K562 (cell line): ENCODE results near the gene ADGRA3. TPM values are rescaled to one million over a fixed set of nuclear protein-coding genes. Genes with fewer than 3 reads are reported as not detected.
"Not testable (repeated sequence)": the region's sequence is repeated elsewhere in the genome, so short reads cannot be mapped to it uniquely, and the experiment has no call there.

Source experiments
- ATAC-seq: fragments of 200-7000 bp; cut with Tn5 transposase; 3 replicates; pipeline ENCODE4 v1.9.1; 2020; ENCODE audit warnings: moderate library complexity
- BruUV-seq: library from RNA; stranded (reverse); fragments of 400-500 nt; replicated peaks from 2 replicates; lab custom pipeline; 2021; lab: Mats Ljungman, UMichigan
- CTCF ChIA-PET: fragments of 300-600 bp; formaldehyde crosslinking; extraction: SDS; loops from one replicate; lab custom pipeline; 2021; ENCODE audit warnings: low intra/inter-chr PET ratio; lab: Yijun Ruan, JAX
- POLR2A ChIA-PET: fragments of 300-600, 350-650 bp; sonication (Branson Sonifier 250); formaldehyde crosslinking; extraction: SDS; loops from one replicate; lab custom pipeline; 2021; ENCODE audit warnings: antibody characterized with exemption, inconsistent platforms; lab: Yijun Ruan, JAX
- DNase-seq, 4 experiments: peaks; one replicate each; pipeline versions ENCODE4 v3.0.0 to v3.0.0-alpha.2; 2011 to 2018; ENCODE audit warnings: low spot score in 3 of 4, mixed read lengths in 3 of 4; ENCODE audit errors: extremely low read depth in 1 of 4
- FAIRE-seq: peaks from 2 replicates; lab custom pipeline; 2011; peaks lifted over from hg19 to GRCh38; lab: Jason Lieb, UNC
- H2AFZ ChIP-seq: 2 replicates; pipeline ENCODE4 v1.6.0; 2011; ENCODE audit warnings: low read depth, low read length, control low read depth, inconsistent platforms
- H3K27ac ChIP-seq: fragments of 200-600 bp; 3 replicates; pipeline ENCODE4 v1.8.0; 2011; ENCODE audit warnings: low read depth, mild to moderate bottlenecking, control low read depth, inconsistent platforms, low read length, moderate library complexity, mixed read lengths; ENCODE audit errors: extremely low read depth
- H3K27me3 ChIP-seq, 2 experiments: fragments of 300-600 bp in 1 of 2; 2 replicates in 1 of 2; 3 replicates in 1 of 2; pipeline versions ENCODE4 v1.6.0 to v1.8.0; 2011; ENCODE audit warnings: inconsistent platforms in 2 of 2, low read length in 2 of 2, mild to moderate bottlenecking in 1 of 2, mixed read lengths in 1 of 2, moderate library complexity in 1 of 2; ENCODE audit not compliant: control insufficient read depth in 2 of 2, insufficient read depth in 2 of 2
- H3K36me3 ChIP-seq: fragments of 300-600 bp; 3 replicates; pipeline ENCODE4 v1.8.0; 2011; ENCODE audit warnings: mild to moderate bottlenecking, low read length, inconsistent platforms; ENCODE audit not compliant: control insufficient read depth, insufficient read depth
- H3K4me1 ChIP-seq, 2 experiments: fragments of 200-600 bp in 1 of 2; replicated peaks in 1 of 2; 2 replicates in 1 of 2; 3 replicates in 1 of 2; pipeline versions ENCODE4 v1.5.1 to v1.8.0; 2011; ENCODE audit warnings: inconsistent platforms in 2 of 2, low read length in 2 of 2, mild to moderate bottlenecking in 1 of 2, mixed read lengths in 1 of 2, moderate library complexity in 1 of 2; ENCODE audit not compliant: control insufficient read depth in 2 of 2, insufficient read depth in 2 of 2
- H3K4me2 ChIP-seq: 2 replicates; pipeline ENCODE4 v1.6.1; 2011; ENCODE audit warnings: low read length, control low read depth, inconsistent platforms, mixed read lengths; ENCODE audit not compliant: insufficient read depth
- H3K4me3 ChIP-seq: fragments of 200-600 bp; sonication (generic), shearing (Covaris generic); 2 replicates; pipeline ENCODE4 v1.5.1; 2016; ENCODE audit warnings: control low read depth, inconsistent platforms
- H3K79me2 ChIP-seq: fragments of 200-600 bp; 3 replicates; pipeline ENCODE4 v1.8.0; 2011; ENCODE audit warnings: low read length, inconsistent platforms; ENCODE audit not compliant: control insufficient read depth, insufficient read depth
- H3K9ac ChIP-seq, 2 experiments: 2 replicates each; pipeline versions ENCODE4 v1.6.0 to v1.6.1; 2011; ENCODE audit warnings: low read depth in 2 of 2, low read length in 2 of 2, control low read depth in 1 of 2, inconsistent platforms in 1 of 2, mild to moderate bottlenecking in 1 of 2, mixed read lengths in 1 of 2; ENCODE audit not compliant: insufficient read depth in 1 of 2
- H3K9me1 ChIP-seq: one replicate; pipeline ENCODE4 v1.6.0; 2011; ENCODE audit warnings: inconsistent platforms, mild to moderate bottlenecking, low read length, moderate library complexity; ENCODE audit not compliant: control insufficient read depth, insufficient read depth
- H3K9me3 ChIP-seq: replicated peaks from 2 replicates; pipeline ENCODE4 v1.5.1; 2011; ENCODE audit warnings: low read depth, low read length, inconsistent platforms; ENCODE audit not compliant: control insufficient read depth, insufficient read depth
- H4K20me1 ChIP-seq: replicated peaks from 2 replicates; pipeline ENCODE4 v1.6.1; 2011; ENCODE audit warnings: low read length, inconsistent platforms, mixed read lengths; ENCODE audit not compliant: control insufficient read depth, insufficient read depth
- ATF1 ChIP-seq, 2 experiments: fragments of 450-650 bp in 1 of 2; IDR thresholded peaks; 2 replicates each; pipeline ENCODE4 v1.6.1; 2016; ENCODE audit warnings: missing compliant biosample characterization in 1 of 2, missing genetic modification characterization in 1 of 2
- EGR1 ChIP-seq: fragments of 450-650 bp; conservative IDR thresholded peaks from 2 replicates; pipeline ENCODE4 v1.6.1; 2017; ENCODE audit warnings: mild to moderate bottlenecking
- FOS ChIP-seq: IDR thresholded peaks from 3 replicates; pipeline ENCODE4 v1.6.1; 2011; ENCODE audit not compliant: insufficient read length; ENCODE audit errors: extremely low read depth
- MED1 ChIP-seq: sonication (generic); formaldehyde crosslinking; IDR thresholded peaks from 2 replicates; pipeline ENCODE4 v1.8.1; 2023; ENCODE audit warnings: missing genetic modification reagents, borderline replicate concordance
- WGBS: fragments of 100-300 bp; shearing (Covaris generic); methylation state at CpG from one replicate; pipeline ENCODE4 v1.1.6; 2016; ENCODE audit warnings: low coverage, mixed read lengths; ENCODE audit not compliant: insufficient coverage; ENCODE audit errors: missing lambda C conversion rate; 5-methylcytosine and 5-hydroxymethylcytosine counted together
- in situ Hi-C: fragments of 300-500 bp; cut with MboI; formaldehyde crosslinking; loops from 4 replicates; pipeline ENCODE4 v1.15.0; 2018; ENCODE audit warnings: inconsistent platforms, mixed read lengths
- intact Hi-C: fragments of 100-400 bp; cut with micrococcal nuclease; formaldehyde crosslinking; loops from 2 replicates; pipeline ENCODE4 v1.14.2; 2022
- polyA plus RNA-seq, 8 experiments: library from polyadenylated mRNA; depleted of rRNA in 4 of 8; stranded (reverse) in 5 of 8; unstranded in 3 of 8; fragments of >200 nt; fragmentation: Nextera tagmentation in 2 of 8; fragmentation: Illumina TruSeq in 1 of 8; extraction: Ambion mirVana in 2 of 8; extraction: Trizol in 1 of 8; gene quantifications; 2 replicates each; pipeline versions ENCODE4 v1.2.1 to v1.2.3, GENCODE V29; 2011 to 2014; ENCODE audit warnings: inconsistent platforms in 1 of 8, missing spikeins in 1 of 8
- total RNA-seq, 7 experiments: library from RNA; depleted of rRNA in 6 of 7; stranded (reverse); fragments of >200 nt in 6 of 7; fragmentation: Illumina TruSeq in 2 of 7; extraction: Trizol in 2 of 7; gene quantifications; 2 replicates each; pipeline versions ENCODE4 v1.2.1 to v1.2.3, GENCODE V29; 2011 to 2021; ENCODE audit warnings: low replicate concordance in 1 of 7
- TF ChIP-seq, protein P1 (sequence below): fragments of 250-450 bp; sonication (Bioruptor Pico); IDR thresholded peaks from 2 replicates; pipeline ENCODE4 v1.5.0; 2020; ENCODE audit warnings: mild to moderate bottlenecking

The ADGRA3 gene
- total and polyA plus RNA-seq, 9 of the 15 experiments (the other 6 are each of a cell fraction or from before 2014, with no cell fraction given), result 0.06 to 2.3 (median 0.27) TPM; not detected in 3

DNA sequence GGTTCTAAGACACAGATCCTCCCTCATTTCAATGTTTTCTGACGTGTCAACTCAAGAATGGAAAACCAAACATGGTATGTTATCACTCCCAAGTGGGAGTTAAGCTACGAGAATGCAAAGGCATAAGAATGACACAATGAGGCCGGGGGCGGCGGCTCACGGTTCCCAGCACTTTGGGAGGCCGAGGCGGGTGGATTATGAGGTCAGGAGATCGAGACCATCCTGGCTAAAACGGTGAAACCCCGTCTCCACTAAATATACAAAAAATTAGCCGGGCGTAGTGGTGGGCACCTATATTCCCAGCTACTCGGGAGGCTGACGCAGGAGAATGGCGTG lies 40.6 kb downstream of the ADGRA3 start:
- H3K9ac ChIP-seq; BruUV-seq; H3K4me3 ChIP-seq; ATAC-seq; H3K4me2 ChIP-seq; intact Hi-C loops; FAIRE-seq; H3K4me1 ChIP-seq; H3K27ac ChIP-seq; in situ Hi-C loops; H3K9me3 ChIP-seq; H3K79me2 ChIP-seq; H3K36me3 ChIP-seq; H4K20me1 ChIP-seq; H3K9me1 ChIP-seq; CTCF ChIA-PET; H3K27me3 ChIP-seq; TF ChIP-seq ATF1 (CRISPR knock-in tag; IDR thresholded peaks at IDR 0.05): not testable (repeated sequence)
- WGBS, result 1% methylated on average over 14 of the region's 16 CpGs
- DNase-seq, result peak in 1 of 4 experiments; percentile 8
- POLR2A ChIA-PET, result interaction anchor here (1.0 kb wide), 1 partner anchor 12 kb away, joined by 3 read pairs; no protein-coding TSS in a partner anchor
- H2AFZ ChIP-seq, result 0 out of 2 replicates have a peak overlapping the region, but pooled peaks have one; percentile 32
- TF ChIP-seq ATF1 (tag; IDR thresholded peaks at IDR 0.05) (peak; percentile 58; the same call in 1 of the 2 replicates), EGR1 (0 out of 2 replicates have a peak, but pooled peaks have one; percentile 25)

DNA sequence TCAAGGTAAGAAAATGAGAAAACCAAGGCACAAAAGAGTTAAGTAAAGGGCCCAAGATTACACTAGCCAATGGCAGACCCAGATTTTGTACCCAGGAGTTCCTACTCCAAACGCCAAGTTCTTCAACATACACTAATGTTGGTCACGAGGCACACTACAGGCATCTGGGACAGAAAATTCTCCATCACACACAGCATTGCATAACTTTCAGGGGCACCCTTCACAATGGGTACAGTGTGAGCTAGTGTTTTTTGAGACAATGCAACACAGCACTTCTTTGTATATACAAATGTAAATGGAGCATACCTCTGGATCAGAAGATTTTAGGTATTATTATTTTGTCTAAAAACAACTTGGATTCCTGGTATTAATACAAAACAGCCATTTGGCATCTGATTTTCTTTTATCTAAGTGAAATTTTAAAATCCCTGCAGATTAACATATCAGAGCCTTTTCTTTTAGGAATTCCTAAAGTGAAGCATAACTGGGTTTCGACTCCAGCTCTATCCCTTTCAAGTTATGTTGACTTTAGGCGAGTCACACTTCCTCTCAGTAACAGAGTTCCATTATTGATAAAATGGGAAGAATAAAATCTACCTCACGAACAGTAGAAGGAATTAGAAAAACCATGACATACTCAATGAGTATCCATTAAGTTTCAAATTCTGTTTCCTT lies 41.1 kb downstream of the ADGRA3 start:
- Histone ChIP-seq H3K79me2 (no peaks in the 10 kb centered on the region), H4K20me1 (no peaks in the 10 kb centered on the region), H2AFZ (0 out of 2 replicates have a peak overlapping the region, but pooled peaks have one; percentile 32), H3K27me3 (no peaks in the 10 kb centered on the region), H3K9ac (no peak overlapping the region), H3K9me3 (no peaks in the 10 kb centered on the region), H3K9me1 (no peaks in the 10 kb centered on the region), H3K27ac (no peak overlapping the region), H3K4me2 (no peak overlapping the region), H3K36me3 (no peaks in the 10 kb centered on the region), H3K4me1 (no peaks in the 10 kb centered on the region), H3K4me3 (no peak overlapping the region)
- ChIA-PET CTCF (no interaction called here), POLR2A (interaction anchor here (1.0 kb wide), 1 partner anchor 11 kb away, joined by 3 read pairs; no protein-coding TSS in a partner anchor)
- intact Hi-C loops, result no loop called here
- no peak for DNase-seq
- TF ChIP-seq MED1 (CRISPR knock-in tag), result no peak
- TF ChIP-seq, protein P1, sequence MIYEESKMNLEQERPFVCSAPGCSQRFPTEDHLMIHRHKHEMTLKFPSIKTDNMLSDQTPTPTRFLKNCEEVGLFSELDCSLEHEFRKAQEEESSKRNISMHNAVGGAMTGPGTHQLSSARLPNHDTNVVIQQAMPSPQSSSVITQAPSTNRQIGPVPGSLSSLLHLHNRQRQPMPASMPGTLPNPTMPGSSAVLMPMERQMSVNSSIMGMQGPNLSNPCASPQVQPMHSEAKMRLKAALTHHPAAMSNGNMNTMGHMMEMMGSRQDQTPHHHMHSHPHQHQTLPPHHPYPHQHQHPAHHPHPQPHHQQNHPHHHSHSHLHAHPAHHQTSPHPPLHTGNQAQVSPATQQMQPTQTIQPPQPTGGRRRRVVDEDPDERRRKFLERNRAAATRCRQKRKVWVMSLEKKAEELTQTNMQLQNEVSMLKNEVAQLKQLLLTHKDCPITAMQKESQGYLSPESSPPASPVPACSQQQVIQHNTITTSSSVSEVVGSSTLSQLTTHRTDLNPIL (CRISPR knock-in tag), result no peak
- TF ChIP-seq FOS, result no peak
- in situ Hi-C loops, result no loop called here
- 2% methylated on average over 5 of the region's 5 CpGs for WGBS
- BruUV-seq, result no TSS peak
- ATAC-seq, result no peak
- FAIRE-seq, result no peak
